Small intestine (tissue), 7 donors: Measurements from ENCODE around the gene COG7. TPM values are rescaled to one million over a fixed set of nuclear protein-coding genes. Genes with fewer than 3 reads are reported as not detected.

Experiments used
- DNase-seq, 2 donors: peaks; one replicate each; pipeline versions ENCODE4 v3.0.0 to v3.0.0-alpha.2; 2013
- FAIRE-seq: peaks from 2 replicates; lab custom pipeline; 2012; peaks lifted over from hg19 to GRCh38; lab: Jason Lieb, UNC
- H3K27ac ChIP-seq, 3 donors: one replicate each; pipeline ENCODE4 v1.5.1; 2013; ENCODE audit warnings: low read length in 2 of 3, mild to moderate bottlenecking in 2 of 3, control low read depth in 1 of 3, inconsistent platforms in 1 of 3, low read depth in 1 of 3, moderate library complexity in 1 of 3
- H3K27me3 ChIP-seq, 3 donors: one replicate each; pipeline ENCODE4 v1.6.1; 2013; ENCODE audit warnings: low read length in 3 of 3, inconsistent platforms in 1 of 3; ENCODE audit not compliant: control insufficient read depth in 3 of 3, insufficient read depth in 3 of 3
- H3K36me3 ChIP-seq, 3 donors: one replicate each; pipeline ENCODE4 v1.6.1; 2013; ENCODE audit warnings: low read length in 3 of 3, inconsistent platforms in 1 of 3, low read depth in 1 of 3, mild to moderate bottlenecking in 1 of 3, moderate library complexity in 1 of 3; ENCODE audit not compliant: control insufficient read depth in 3 of 3, insufficient read depth in 2 of 3
- H3K4me1 ChIP-seq, 3 donors: one replicate each; pipeline ENCODE4 v1.6.1; 2013; ENCODE audit warnings: low read length in 2 of 3, inconsistent platforms in 1 of 3, low read depth in 1 of 3, mild to moderate bottlenecking in 1 of 3, moderate library complexity in 1 of 3; ENCODE audit not compliant: control insufficient read depth in 3 of 3, insufficient read depth in 2 of 3
- H3K4me3 ChIP-seq, 3 donors: one replicate each; pipeline ENCODE4 v1.5.1; 2013; ENCODE audit warnings: low read length in 3 of 3, control low read depth in 1 of 3, inconsistent platforms in 1 of 3, low read depth in 1 of 3, mild to moderate bottlenecking in 1 of 3, moderate library complexity in 1 of 3
- H3K9me3 ChIP-seq, 2 donors: one replicate each; pipeline ENCODE4 v1.6.1; 2013; ENCODE audit warnings: low read depth in 1 of 2, low read length in 1 of 2; ENCODE audit not compliant: control insufficient read depth in 2 of 2, insufficient read depth in 1 of 2
- WGBS, 3 donors: extraction: QIAGEN DNeasy Blood & Tissue Kit; methylation state at CpG; one replicate each; pipeline ENCODE4 v1.1.7; 2013; 5-methylcytosine and 5-hydroxymethylcytosine counted together
- polyA plus RNA-seq, 4 donors: library from polyadenylated mRNA; stranded (reverse) in 3 of 4; unstranded in 1 of 4; fragments of 200-250 nt in 3 of 4; fragments of 120-200 nt in 1 of 4; gene quantifications; one replicate each; pipeline versions ENCODE4 v1.2.1 to v1.2.3, GENCODE V29; 2013
- donor health status: healthy with polysubstance abuse.
- donor health status: control.
- donor health status: control.
- donor health status: Bipolar disorder and iron deficiency.
- donor health status: healthy.

Gene COG7
- polyA plus RNA-seq, 4 donors, result 15.7 to 21.9 (median 17.3) TPM

GRCh38 chr16:23497543-23497868 is 44.5 kb upstream of the COG7 start:
- Histone ChIP-seq H3K27ac (peak overlapping the region in 1 of 3 donors; percentile 94), H3K4me1 (peaks cover 0 to 28% (median 2%) of the 10 kb centered on the region in 3 donors), H3K36me3 (peaks cover 7 to 49% (median 8%) of the 10 kb centered on the region in 3 donors), H3K4me3 (no peak overlapping the region), H3K27me3 (no peaks in the 10 kb centered on the region), H3K9me3 (no peaks in the 10 kb centered on the region)
- WGBS, 3 donors, result 55 to 72% (median 71%) methylated on average over 6 of the region's 6 CpGs
- DNase-seq (no peak), FAIRE-seq (no peak)

GRCh38 chr16:23496821-23497542 is 44.0 kb upstream of the COG7 start:
- peak; percentile 76 to 92 for DNase-seq
- H3K27ac ChIP-seq, result peak overlapping the region in 2 of 3 donors; percentile 3 to 94
- H3K9me3 ChIP-seq, result no peaks in the 10 kb centered on the region
- H3K36me3 ChIP-seq, result peaks cover 7 to 53% (median 8%) of the 10 kb centered on the region in 3 donors
- no peak overlapping the region for H3K4me3 ChIP-seq
- 38 to 48% (median 44%) methylated on average over 11 to 12 of the region's 12 CpGs for WGBS, 3 donors
- no peak for FAIRE-seq
- H3K27me3 ChIP-seq, result no peaks in the 10 kb centered on the region
- H3K4me1 ChIP-seq, result peaks cover 0 to 28% (median 2%) of the 10 kb centered on the region in 3 donors

- no peak for DNase-seq
- no peak for FAIRE-seq
- peaks cover 7 to 58% (median 13%) of the 10 kb centered on the region in 3 donors for H3K36me3 ChIP-seq
Measured at GRCh38 chr16:23495671-23496070, 42.7 kb upstream of the COG7 start.

GRCh38 chr16:23494188-23494587 is 41.2 kb upstream of the COG7 start:
- H3K27ac ChIP-seq, result no peak overlapping the region
- H3K36me3 ChIP-seq, result peaks cover 9 to 60% (median 16%) of the 10 kb centered on the region in 3 donors
- no peak overlapping the region for H3K4me3 ChIP-seq
- 89 to 93% (median 92%) methylated on average over 11 of the region's 11 CpGs for WGBS, 3 donors
- peaks cover 0 to 14% (median 2%) of the 10 kb centered on the region in 3 donors for H3K4me1 ChIP-seq
- DNase-seq (no peak), FAIRE-seq (no peak)
- no peaks in the 10 kb centered on the region for H3K27me3 ChIP-seq
- H3K9me3 ChIP-seq, result no peaks in the 10 kb centered on the region

More at GRCh38 chr16:23495671-23496070, 42.7 kb upstream of the COG7 start:
- H3K4me1 ChIP-seq, result peaks cover 0 to 22% (median 2%) of the 10 kb centered on the region in 3 donors
- no peaks in the 10 kb centered on the region for H3K9me3 ChIP-seq
- no peak overlapping the region for H3K27ac ChIP-seq
- no peaks in the 10 kb centered on the region for H3K27me3 ChIP-seq
- no peak overlapping the region for H3K4me3 ChIP-seq
- 93 to 98% (median 96%) methylated on average over 4 of the region's 4 CpGs for WGBS, 3 donors

GRCh38 chr16:23491490-23492391 is 38.8 kb upstream of the COG7 start:
- Histone ChIP-seq H3K36me3 (peaks cover 16 to 78% (median 25%) of the 10 kb centered on the region in 3 donors), H3K4me3 (no peak overlapping the region), H3K9me3 (no peaks in the 10 kb centered on the region), H3K27ac (no peak overlapping the region), H3K4me1 (peaks cover 0 to 3% (median 0%) of the 10 kb centered on the region in 3 donors), H3K27me3 (no peaks in the 10 kb centered on the region)
- FAIRE-seq (no peak), DNase-seq (no peak)
- 86 to 92% (median 90%) methylated on average over 14 of the region's 14 CpGs for WGBS, 3 donors

- no peak for FAIRE-seq
- H3K9me3 ChIP-seq, result no peaks in the 10 kb centered on the region
- no peaks in the 10 kb centered on the region for H3K27me3 ChIP-seq
- peaks cover 0 to 2% (median 0%) of the 10 kb centered on the region in 3 donors for H3K4me1 ChIP-seq
- no peak for DNase-seq
- H3K36me3 ChIP-seq, result peaks cover 15 to 72% (median 36%) of the 10 kb centered on the region in 3 donors
- WGBS, 3 donors, result 74 to 91% (median 91%) methylated on average over 5 of the region's 5 CpGs
- no peak overlapping the region for H3K4me3 ChIP-seq
- H3K27ac ChIP-seq, result no peak overlapping the region
Measured at GRCh38 chr16:23486480-23486879, 33.5 kb upstream of the COG7 start.

- DNase-seq (no peak), FAIRE-seq (no peak)
- Histone ChIP-seq H3K27me3 (no peaks in the 10 kb centered on the region), H3K4me3 (no peak overlapping the region), H3K9me3 (no peaks in the 10 kb centered on the region), H3K27ac (no peak overlapping the region), H3K4me1 (peaks cover 0 to 2% (median 0%) of the 10 kb centered on the region in 3 donors), H3K36me3 (peaks cover 15 to 75% (median 34%) of the 10 kb centered on the region in 3 donors)
- 93 to 98% (median 97%) methylated on average over 8 of the region's 8 CpGs for WGBS, 3 donors
Measured at GRCh38 chr16:23485841-23486240, 32.9 kb upstream of the COG7 start.

GRCh38 chr16:23485257-23485614 is 32.2 kb upstream of the COG7 start:
- 86 to 94% (median 91%) methylated on average over 2 of the region's 2 CpGs for WGBS, 3 donors
- peaks cover 0 to 2% (median 0%) of the 10 kb centered on the region in 3 donors for H3K4me1 ChIP-seq
- no peaks in the 10 kb centered on the region for H3K9me3 ChIP-seq
- peaks cover 17 to 75% (median 34%) of the 10 kb centered on the region in 3 donors for H3K36me3 ChIP-seq
- H3K27ac ChIP-seq, result no peak overlapping the region
- H3K27me3 ChIP-seq, result no peaks in the 10 kb centered on the region
- DNase-seq (peak in 1 of 2 donors; percentile 23), FAIRE-seq (no peak)
- no peak overlapping the region for H3K4me3 ChIP-seq
